Measurements from ENCODE around the gene KLHL17. TPM values are rescaled to one million over a fixed set of nuclear protein-coding genes. Genes with fewer than 3 reads are reported as not detected.

KLHL17 gene
- total RNA-seq, 1 experiment from 2014 or later = 41.4 TPM

DNA sequence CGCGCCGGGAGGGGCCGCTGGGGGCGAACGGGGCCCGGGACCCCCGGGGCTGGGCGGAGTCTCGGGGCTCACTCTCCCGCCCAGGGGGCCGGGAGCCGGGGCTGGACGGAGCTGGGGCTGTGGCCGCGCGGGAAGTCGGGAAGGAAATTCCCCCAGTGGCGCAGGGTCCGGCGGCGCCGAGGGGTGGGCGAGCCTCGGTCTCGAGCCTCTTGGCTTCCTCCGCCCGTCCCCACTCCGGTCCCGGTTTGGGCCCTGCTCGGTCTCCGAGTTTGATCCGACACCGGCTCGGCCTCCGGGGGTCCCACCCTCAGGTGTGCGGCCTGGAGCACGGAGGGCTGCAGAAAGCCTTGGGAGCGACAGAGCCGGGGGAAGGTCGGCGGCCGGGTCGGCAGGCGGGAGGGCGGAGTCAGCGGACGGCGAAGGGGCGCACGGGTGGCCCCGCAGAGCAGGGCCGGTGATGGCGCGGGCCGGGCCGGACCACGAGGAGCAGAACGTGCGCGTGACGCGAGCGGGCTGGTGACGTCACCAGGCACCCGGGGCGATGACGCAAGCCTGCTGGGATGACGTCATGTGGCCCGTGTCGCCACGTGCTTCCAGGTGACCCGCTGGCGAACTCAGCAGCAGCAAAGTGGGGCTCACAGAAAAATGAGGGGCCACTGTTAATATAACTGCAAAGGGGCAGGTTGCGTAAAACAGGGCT, 40.1 kb downstream of the KLHL17 start:
- DNase-seq = peak; percentile 78
- Mint-ChIP-seq H3K4me3 (peak overlapping the region; percentile 49 to 84), H3K27me3 (ENCODE audit: low read depth) (peaks cover 78% of the 10 kb centered on the region), H3K4me1 (peaks cover 14 to 30% of the 10 kb centered on the region in 2 experiments), H3K9me3 (no peaks in the 10 kb centered on the region), H3K27ac (peak overlapping the region in 2 of 3 experiments; percentile 52 to 82; a peak in 3 of 7 replicates), H3K36me3 (ENCODE audit: insufficient read depth in 1 of 3, low read depth in 3 of 3) (no peaks in the 10 kb centered on the region)
- Histone ChIP-seq H3K27me3 (ENCODE audit: insufficient read depth, low read length) (peaks cover 37% of the 10 kb centered on the region; the same call in 1 of the 2 replicates), H3K18ac (ENCODE audit: insufficient read length, low read depth, low read length) (peak overlapping the region; percentile 55), H2AK5ac (ENCODE audit: insufficient read length, low read length) (no peak overlapping the region), H4K5ac (ENCODE audit: insufficient read length, low read depth, low read length) (no peak overlapping the region), H3K4ac (ENCODE audit: low read depth, low read length) (no peak overlapping the region; the same call in 1 of the 2 replicates), H2BK15ac (ENCODE audit: low read depth, low read length) (no peak overlapping the region), H2BK120ac (ENCODE audit: low read depth, low read length, poor library complexity, severe bottlenecking) (no peak overlapping the region), H3K79me2 (ENCODE audit: insufficient read depth, low read length) (no peaks in the 10 kb centered on the region), H3K9me3 (ENCODE audit: control insufficient read depth, low read depth, low read length) (no peaks in the 10 kb centered on the region), H3K4me2 (ENCODE audit: insufficient read depth, insufficient read length, low read length) (peak overlapping the region; percentile 19), H3K56ac (ENCODE audit: insufficient read length, low read depth, low read length) (no peak overlapping the region), H4K8ac (replicated peaks; ENCODE audit: insufficient read length, low read depth, low read length) (no peak overlapping the region), H3K79me1 (ENCODE audit: insufficient read depth, low read depth, low read length, poor library complexity, severe bottlenecking) (no peaks in the 10 kb centered on the region), H3K27ac (ENCODE audit: insufficient read length, low read depth, low read length) (no peak overlapping the region), H3K23ac (ENCODE audit: insufficient read length, low read depth, low read length) (no peak overlapping the region), H3K9ac (ENCODE audit: extremely low read depth, insufficient read length, low read length) (no peak overlapping the region), H4K20me1 (ENCODE audit: control insufficient read depth, insufficient read depth, insufficient read length) (no peaks in the 10 kb centered on the region), H3T11ph (ENCODE audit: low read length) (no peak overlapping the region), H2AFZ (ENCODE audit: low read length) (no peak overlapping the region), H2BK20ac (ENCODE audit: low read depth, low read length, poor library complexity, severe bottlenecking) (no peak overlapping the region), H2BK12ac (ENCODE audit: insufficient read length, low read depth, low read length) (no peak overlapping the region), H2BK5ac (ENCODE audit: insufficient read length, low read length) (no peak overlapping the region), H3K14ac (ENCODE audit: insufficient read depth, low read length) (peak overlapping the region; percentile 80), H4K91ac (ENCODE audit: insufficient read length, low read depth, low read length) (no peak overlapping the region), H3K4me1 (ENCODE audit: insufficient read depth, low read length) (0 out of 2 replicates have a peak, but pooled peaks cover 1% of the 10 kb centered on the region), H3K23me2 (ENCODE audit: insufficient read length, low read depth, low read length, poor library complexity, severe bottlenecking) (peaks cover 20% of the 10 kb centered on the region)
- TF ChIP-seq CTCF (conservative IDR thresholded peaks at IDR 0.05) = no peak
- no CpG with 5 or more reads among the region's 75 CpGs for WGBS (ENCODE audit: extremely low coverage, insufficient read length, low lambda C conversion rate)

All from H9 (cell line).